Lower lobe of right lung (tissue), 2 donors: ENCODE results near the gene DAPK3. TPM values are rescaled to one million over a fixed set of nuclear protein-coding genes. Genes with fewer than 3 reads are reported as not detected.
"Not testable (repeated sequence)": the region's sequence is repeated elsewhere in the genome, so short reads cannot be mapped to it uniquely, and the experiment has no call there.

Experiments
- ATAC-seq, 2 donors: fragments of 200-7000 bp; cut with Tn5 transposase; one replicate each; pipeline ENCODE4 v1.9.1; 2020 to 2022; ENCODE audit warnings: mild to moderate bottlenecking in 2 of 2, moderate library complexity in 2 of 2
- DNase-seq: peaks from one replicate; pipeline ENCODE4 v3.0.0-alpha.2; 2020
- H3K27ac ChIP-seq: fragments of 200-600 bp; one replicate; pipeline ENCODE4 v1.8.0; 2022
- H3K27me3 ChIP-seq: fragments of 200-600 bp; one replicate; pipeline ENCODE4 v1.8.0; 2022; ENCODE audit warnings: low read depth
- H3K36me3 ChIP-seq: fragments of 200-600 bp; one replicate; pipeline ENCODE4 v1.8.0; 2022; ENCODE audit warnings: mild to moderate bottlenecking
- H3K4me1 ChIP-seq: fragments of 200-600 bp; one replicate; pipeline ENCODE4 v1.8.0; 2022
- H3K4me3 ChIP-seq: fragments of 200-600 bp; one replicate; pipeline ENCODE4 v1.8.0; 2022; ENCODE audit warnings: mild to moderate bottlenecking
- H3K9me3 ChIP-seq: fragments of 200-600 bp; one replicate; pipeline ENCODE4 v1.8.0; 2022
- intact Hi-C: fragments of 100-400 bp; cut with DNase I; formaldehyde crosslinking; loops from one replicate; pipeline ENCODE4 v1.11.0; 2022
- total RNA-seq: library from RNA; stranded (reverse); fragmentation: NEBNext Ultra II Directional; extraction: Animal tissue kit (Norgen Biotek cat#: 25700); gene quantifications from one replicate; pipeline ENCODE4 v1.2.1, GENCODE V29; 2021
- TF ChIP-seq, protein P1 (sequence below): fragments of 200-600 bp; IDR thresholded peaks from one replicate; pipeline ENCODE4 v1.8.0; 2022; ENCODE audit warnings: antibody characterized with exemption, mild to moderate bottlenecking
- donor health status: DM: no; HTN: yes; CAD: no; lungs with severe emphysema.

Gene DAPK3
- total RNA-seq, 1 donor from 2014 or later = 50.5 TPM

DNA sequence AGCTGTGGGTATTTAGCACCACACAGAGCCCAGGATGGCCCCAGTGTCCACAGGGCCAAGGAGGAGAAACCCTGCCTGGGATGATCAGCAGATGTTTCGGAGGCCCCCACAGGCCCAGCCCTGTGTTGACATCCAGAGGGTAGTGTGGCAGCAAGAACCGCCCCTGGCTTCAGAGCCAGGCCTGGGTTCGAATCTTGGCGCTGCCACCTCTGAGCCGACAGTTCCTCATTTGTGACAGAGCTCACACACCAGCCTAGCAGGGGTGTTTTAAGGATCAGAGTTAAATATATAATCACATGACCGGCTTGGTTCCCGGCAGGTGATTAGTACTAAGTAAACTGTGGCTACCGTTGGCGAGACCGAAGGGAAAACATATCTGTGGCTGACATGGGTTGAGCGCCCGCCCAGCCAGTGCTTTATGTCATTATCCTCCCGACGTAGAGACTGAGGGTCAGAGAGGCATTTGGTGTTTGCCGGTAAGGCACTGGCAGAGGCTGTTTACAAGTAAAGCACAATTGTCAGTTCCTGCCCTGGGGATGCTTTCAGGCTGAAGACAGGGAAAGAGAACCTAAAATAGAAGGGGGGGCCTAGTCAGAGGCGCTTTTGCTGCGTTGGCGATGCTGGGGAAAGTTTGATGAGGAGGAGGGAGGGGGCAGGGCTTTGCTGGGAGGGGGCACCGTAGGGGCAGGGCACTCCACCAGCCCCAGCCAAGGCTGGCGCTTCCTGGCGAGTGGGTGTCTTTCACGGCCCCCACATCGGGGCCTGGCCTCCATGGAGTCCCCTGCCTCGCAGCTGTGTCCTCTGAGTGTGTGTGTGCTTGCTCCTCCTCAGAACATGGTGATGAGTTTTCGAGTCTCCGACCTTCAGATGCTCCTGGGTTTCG is 41.4 kb upstream of the DAPK3 start:
- H3K4me3 ChIP-seq = no peak overlapping the region
- H3K27ac ChIP-seq = no peak overlapping the region
- no peaks in the 10 kb centered on the region for H3K9me3 ChIP-seq
- intact Hi-C loops = no loop called here
- TF ChIP-seq, protein P1, sequence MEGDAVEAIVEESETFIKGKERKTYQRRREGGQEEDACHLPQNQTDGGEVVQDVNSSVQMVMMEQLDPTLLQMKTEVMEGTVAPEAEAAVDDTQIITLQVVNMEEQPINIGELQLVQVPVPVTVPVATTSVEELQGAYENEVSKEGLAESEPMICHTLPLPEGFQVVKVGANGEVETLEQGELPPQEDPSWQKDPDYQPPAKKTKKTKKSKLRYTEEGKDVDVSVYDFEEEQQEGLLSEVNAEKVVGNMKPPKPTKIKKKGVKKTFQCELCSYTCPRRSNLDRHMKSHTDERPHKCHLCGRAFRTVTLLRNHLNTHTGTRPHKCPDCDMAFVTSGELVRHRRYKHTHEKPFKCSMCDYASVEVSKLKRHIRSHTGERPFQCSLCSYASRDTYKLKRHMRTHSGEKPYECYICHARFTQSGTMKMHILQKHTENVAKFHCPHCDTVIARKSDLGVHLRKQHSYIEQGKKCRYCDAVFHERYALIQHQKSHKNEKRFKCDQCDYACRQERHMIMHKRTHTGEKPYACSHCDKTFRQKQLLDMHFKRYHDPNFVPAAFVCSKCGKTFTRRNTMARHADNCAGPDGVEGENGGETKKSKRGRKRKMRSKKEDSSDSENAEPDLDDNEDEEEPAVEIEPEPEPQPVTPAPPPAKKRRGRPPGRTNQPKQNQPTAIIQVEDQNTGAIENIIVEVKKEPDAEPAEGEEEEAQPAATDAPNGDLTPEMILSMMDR = no peak
- no peak for ATAC-seq
- H3K27me3 ChIP-seq = no peaks in the 10 kb centered on the region
- H3K36me3 ChIP-seq = peaks cover 46% of the 10 kb centered on the region
- DNase-seq = no peak
- H3K4me1 ChIP-seq = peaks cover 45% of the 10 kb centered on the region

GRCh38 chr19:4011430-4011829 is 40.5 kb upstream of the DAPK3 start:
- peaks cover 50% of the 10 kb centered on the region for H3K4me1 ChIP-seq

GRCh38 chr19:4010808-4011110 is 39.9 kb upstream of the DAPK3 start:
- Histone ChIP-seq H3K4me1 (peaks cover 46% of the 10 kb centered on the region), H3K36me3 (peaks cover 39% of the 10 kb centered on the region), H3K4me3 (no peak overlapping the region), H3K27ac (no peak overlapping the region), H3K9me3 (no peaks in the 10 kb centered on the region), H3K27me3 (no peaks in the 10 kb centered on the region)
- DNase-seq (no peak), ATAC-seq (no peak)
- intact Hi-C loops = no loop called here
- TF ChIP-seq, protein P1 = no peak

More at GRCh38 chr19:4011430-4011829, 40.5 kb upstream of the DAPK3 start:
- H3K27ac ChIP-seq, H3K9me3 ChIP-seq, H3K27me3 ChIP-seq, intact Hi-C loops, ATAC-seq, DNase-seq, H3K4me3 ChIP-seq: not testable (repeated sequence)
- peaks cover 46% of the 10 kb centered on the region for H3K36me3 ChIP-seq

GRCh38 chr19:4009990-4010807 is 39.3 kb upstream of the DAPK3 start:
- H3K27ac ChIP-seq = no peak overlapping the region
- no peaks in the 10 kb centered on the region for H3K27me3 ChIP-seq
- ATAC-seq (no peak), DNase-seq (no peak)
- intact Hi-C loops = no loop called here
- TF ChIP-seq, protein P1 = no peak
- H3K36me3 ChIP-seq = peaks cover 35% of the 10 kb centered on the region
- H3K4me1 ChIP-seq = peaks cover 41% of the 10 kb centered on the region
- no peak overlapping the region for H3K4me3 ChIP-seq
- H3K9me3 ChIP-seq = no peaks in the 10 kb centered on the region

DNA sequence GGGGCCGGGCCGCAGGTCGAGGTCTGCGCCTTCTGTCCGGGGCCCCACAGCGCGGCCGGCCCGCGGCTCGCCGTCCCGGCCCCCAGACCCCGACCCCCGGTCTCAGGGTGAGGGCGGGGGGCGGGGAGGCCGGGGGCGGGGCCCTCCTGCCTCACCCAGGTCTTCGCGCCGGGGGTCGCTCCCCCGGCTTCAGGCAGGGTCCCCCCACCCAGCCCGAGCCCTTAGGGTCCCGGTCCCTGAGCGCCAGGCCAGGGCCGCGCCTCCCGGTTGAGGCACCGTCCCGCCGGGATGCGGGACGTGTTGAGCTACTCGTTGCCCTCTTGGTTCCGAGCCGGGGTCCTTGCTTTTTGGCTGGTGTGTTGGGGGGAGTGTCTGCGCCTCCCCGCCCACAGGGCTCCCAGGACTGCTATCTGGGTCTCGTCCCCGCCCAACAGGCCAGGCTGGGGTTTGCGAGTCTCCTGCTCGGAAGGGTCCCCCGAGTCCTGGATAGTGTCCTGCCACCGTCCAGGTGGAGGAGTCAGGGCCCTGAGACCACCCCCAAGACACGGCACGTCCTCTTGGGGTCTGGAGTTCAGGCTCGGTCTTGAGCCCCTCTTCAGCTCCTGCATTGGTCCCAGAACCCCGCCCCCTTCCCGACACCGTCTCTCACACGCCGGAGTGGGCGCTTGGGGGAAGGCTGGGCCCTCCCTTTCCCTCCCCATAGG is 37.1 kb upstream of the DAPK3 start:
- peak in 1 of 2 donors; percentile 13 for ATAC-seq

More for the DNA sequence above, 37.1 kb upstream of the DAPK3 start:
- Histone ChIP-seq H3K9me3 (no peaks in the 10 kb centered on the region), H3K27me3 (no peaks in the 10 kb centered on the region), H3K27ac (peak overlapping the region; percentile 87), H3K4me1 (peaks cover 41% of the 10 kb centered on the region), H3K36me3 (peaks cover 13% of the 10 kb centered on the region), H3K4me3 (peak overlapping the region; percentile 95)
- DNase-seq = no peak
- TF ChIP-seq, protein P1 = no peak
- intact Hi-C loops = no loop called here
